ENCODE results near the gene SGTA. TPM values are rescaled to one million over a fixed set of nuclear protein-coding genes. Genes with fewer than 3 reads are reported as not detected.
A peak's percentile ranks its signal among the peaks of the same experiment; 100 is the strongest.

Gene SGTA
- total RNA-seq, 1 experiment from 2014 or later = 31.2 TPM

DNA sequence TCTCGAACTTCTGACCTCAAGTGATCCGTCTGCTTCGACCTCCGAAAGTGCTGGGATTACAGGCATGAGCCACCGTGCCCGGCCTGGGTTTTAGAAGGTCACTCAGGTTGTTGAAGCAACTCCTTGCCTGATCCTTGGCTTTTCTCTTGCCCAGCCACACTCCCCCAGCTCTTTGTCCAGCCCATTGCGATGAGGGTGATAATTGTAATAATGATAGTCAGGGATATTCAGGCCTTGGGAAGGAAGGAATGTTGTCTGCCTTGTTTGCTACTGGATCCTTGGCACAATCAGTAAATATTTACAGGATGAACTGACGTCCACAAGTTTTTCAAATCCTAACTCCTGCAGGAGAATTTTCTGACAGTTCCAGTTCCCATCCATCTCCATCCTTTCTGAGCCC, 4.0 kb upstream of the SGTA start:
- peak overlapping the region; percentile 95 for H3K27ac ChIP-seq (ENCODE audit: low read length)
- peak overlapping the region; percentile 62 for H3K4me3 ChIP-seq (ENCODE audit: low read length)
- H4K20me1 ChIP-seq (ENCODE audit: insufficient read depth, low read depth, low read length) = peaks cover 22% of the 10 kb centered on the region; the same call in 1 of the 2 replicates
- H3K9me2 ChIP-seq (replicated peaks; ENCODE audit: insufficient read depth, low read length) = no peaks in the 10 kb centered on the region
- peak overlapping the region; percentile 59 for H3K9ac ChIP-seq (ENCODE audit: low read length)
- no peak for DNase-seq
- no peaks in the 10 kb centered on the region for H3K27me3 ChIP-seq (ENCODE audit: low read length)
- H3K4me1 ChIP-seq (ENCODE audit: low read length) = peaks cover 79% of the 10 kb centered on the region
- H3K4me2 ChIP-seq (ENCODE audit: low read depth, low read length, poor library complexity, severe bottlenecking) = peak overlapping the region; percentile 83
- H2AFZ ChIP-seq (ENCODE audit: low read length) = no peak overlapping the region
- H3K36me3 ChIP-seq (ENCODE audit: insufficient read depth, low read length) = peaks cover 33% of the 10 kb centered on the region
- H3K79me2 ChIP-seq (ENCODE audit: low read length) = peaks cover 74% of the 10 kb centered on the region
- H3K9me3 ChIP-seq (ENCODE audit: low read length) = no peaks in the 10 kb centered on the region

DNA sequence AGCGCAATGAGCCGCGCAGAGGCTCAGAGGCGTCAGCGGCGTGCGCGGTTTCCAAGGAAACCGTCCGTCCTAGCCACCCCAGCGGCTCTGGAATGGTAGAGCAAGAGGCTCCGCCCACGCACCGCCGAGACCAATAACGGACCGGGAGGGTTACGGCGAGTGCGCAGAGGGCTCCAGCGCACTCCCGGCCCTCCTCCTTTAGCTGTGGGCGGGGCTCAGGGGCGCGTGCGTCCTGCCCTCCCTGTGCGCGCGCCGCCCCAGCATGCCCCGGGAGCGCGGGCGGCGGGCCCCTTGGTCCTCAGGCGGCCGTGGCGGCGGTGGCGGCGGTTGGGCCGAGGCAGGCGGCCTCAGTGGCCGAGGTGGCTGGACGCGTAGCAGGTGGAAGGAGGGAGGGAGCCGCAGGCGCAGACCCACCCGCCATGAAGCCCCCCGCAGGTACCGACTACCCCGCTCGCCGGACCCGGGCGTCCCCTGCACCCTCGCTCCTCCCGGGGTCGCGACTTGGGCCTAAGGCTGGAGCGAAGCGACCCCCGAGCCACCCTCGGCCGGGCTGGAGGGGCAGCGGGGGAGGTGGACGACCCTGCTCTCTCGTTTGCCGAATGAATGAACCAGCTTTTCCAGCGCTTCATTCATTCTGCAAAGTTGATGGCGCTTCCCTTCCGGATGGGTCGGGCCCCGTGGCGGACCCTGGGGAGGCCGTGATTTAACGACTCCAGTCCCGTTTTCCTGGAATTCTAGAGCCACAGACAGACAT, 2.3 kb upstream of the SGTA start, which contains the start of gene THOP1:
Gene THOP1, plus strand, starts transcription at position 260 of the 754 bp plus-strand sequence. Its CDS starts 160 bp downstream, at position 420.
- H2AFZ ChIP-seq (ENCODE audit: low read length) = no peak within 1 kb of the TSS
- H3K79me2 ChIP-seq (ENCODE audit: low read length) = peaks cover 74% of the 10 kb centered on the region
- peak; percentile 100 for DNase-seq
- peaks cover 18% of the 10 kb centered on the region; the same call in 1 of the 2 replicates for H3K36me3 ChIP-seq (ENCODE audit: insufficient read depth, low read length)
- H3K4me1 ChIP-seq (ENCODE audit: low read length) = peaks cover 79% of the 10 kb centered on the region
- H3K9me3 ChIP-seq (ENCODE audit: low read length) = no peaks in the 10 kb centered on the region
- H3K4me2 ChIP-seq (ENCODE audit: low read depth, low read length, poor library complexity, severe bottlenecking) = peak within 1 kb of the TSS; percentile 83
- H3K4me3 ChIP-seq (ENCODE audit: low read length) = peak within 1 kb of the TSS; percentile 98
- H3K27ac ChIP-seq (ENCODE audit: low read length) = peak within 1 kb of the TSS; percentile 95
- no peaks in the 10 kb centered on the region for H3K9me2 ChIP-seq (replicated peaks; ENCODE audit: insufficient read depth, low read length)
- H3K9ac ChIP-seq (ENCODE audit: low read length) = peak within 1 kb of the TSS; percentile 98
- peaks cover 33% of the 10 kb centered on the region for H4K20me1 ChIP-seq (ENCODE audit: insufficient read depth, low read depth, low read length)
- no peaks in the 10 kb centered on the region for H3K27me3 ChIP-seq (ENCODE audit: low read length)

DNA sequence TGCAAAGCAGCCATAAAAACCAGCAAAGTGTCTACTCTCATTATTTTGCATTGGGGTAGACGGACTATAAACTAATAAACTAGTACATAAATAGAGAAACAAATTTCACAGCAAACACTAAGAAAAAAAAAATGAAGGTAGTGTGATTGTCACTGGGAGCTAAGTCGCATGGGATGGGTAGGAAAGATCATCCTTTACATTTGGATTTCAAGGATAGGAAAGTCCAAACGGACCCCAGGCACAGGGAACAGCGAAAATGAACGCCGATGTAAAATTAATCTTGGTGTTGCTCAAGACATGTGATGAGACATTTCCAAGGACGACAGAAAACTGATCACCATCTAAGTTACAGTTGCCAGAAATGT, 690 bp upstream of the SGTA start:
- H3K9me3 ChIP-seq (ENCODE audit: low read length) = no peaks in the 10 kb centered on the region
- H3K9me2 ChIP-seq (replicated peaks; ENCODE audit: insufficient read depth, low read length) = no peaks in the 10 kb centered on the region
- peak overlapping the region; percentile 87; the same call in 1 of the 2 replicates for H3K4me3 ChIP-seq (ENCODE audit: low read length)
- H2AFZ ChIP-seq (ENCODE audit: low read length) = peak overlapping the region; percentile 19
- H3K4me1 ChIP-seq (ENCODE audit: low read length) = peaks cover 70% of the 10 kb centered on the region
- peaks cover 36% of the 10 kb centered on the region for H4K20me1 ChIP-seq (ENCODE audit: insufficient read depth, low read depth, low read length)
- peaks cover 75% of the 10 kb centered on the region for H3K79me2 ChIP-seq (ENCODE audit: low read length)
- H3K27ac ChIP-seq (ENCODE audit: low read length) = peak overlapping the region; percentile 42
- H3K36me3 ChIP-seq (ENCODE audit: insufficient read depth, low read length) = peaks cover 17% of the 10 kb centered on the region; the same call in 1 of the 2 replicates
- peak overlapping the region; percentile 55 for H3K4me2 ChIP-seq (ENCODE audit: low read depth, low read length, poor library complexity, severe bottlenecking)
- H3K27me3 ChIP-seq (ENCODE audit: low read length) = no peaks in the 10 kb centered on the region
- peak overlapping the region; percentile 44 for H3K9ac ChIP-seq (ENCODE audit: low read length)
- no peak for DNase-seq

DNA sequence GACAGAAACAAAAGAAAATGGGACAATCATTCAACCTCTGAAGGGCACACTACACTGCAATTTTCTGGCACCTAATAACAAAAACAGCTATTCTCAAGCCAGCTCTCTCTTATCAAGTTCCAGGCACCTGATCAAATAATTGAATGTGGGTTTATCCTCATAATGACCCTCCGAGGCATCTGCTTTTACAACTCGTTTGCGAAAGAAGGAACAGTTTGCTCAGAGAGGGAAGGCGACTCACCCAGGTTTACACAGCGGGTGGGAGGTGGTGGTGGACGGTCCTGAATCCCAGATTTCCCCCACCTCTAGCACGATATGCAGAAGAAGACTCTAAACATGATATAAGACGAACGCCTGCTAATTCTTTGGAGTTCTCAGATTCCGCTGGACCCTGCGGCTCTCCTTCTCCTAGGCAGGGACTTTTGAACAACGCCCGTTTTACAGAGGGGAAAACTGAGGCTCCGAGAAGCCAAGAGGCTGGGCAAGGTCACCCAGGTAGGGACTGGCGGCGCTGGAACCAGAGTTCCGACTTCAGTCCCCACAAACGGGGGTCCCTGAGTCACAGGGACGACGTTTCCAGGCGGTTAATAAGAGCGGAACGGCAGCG, 641 bp downstream of the SGTA start:
- no peak for DNase-seq
- no peak overlapping the region for H2AFZ ChIP-seq (ENCODE audit: low read length)
- peak overlapping the region; percentile 43 for H3K27ac ChIP-seq (ENCODE audit: low read length)
- H3K4me1 ChIP-seq (ENCODE audit: low read length) = peaks cover 61% of the 10 kb centered on the region
- H3K9me2 ChIP-seq (replicated peaks; ENCODE audit: insufficient read depth, low read length) = no peaks in the 10 kb centered on the region
- H3K9ac ChIP-seq (ENCODE audit: low read length) = peak overlapping the region; percentile 90
- H3K9me3 ChIP-seq (ENCODE audit: low read length) = no peaks in the 10 kb centered on the region
- peaks cover 78% of the 10 kb centered on the region for H3K79me2 ChIP-seq (ENCODE audit: low read length)
- peak overlapping the region; percentile 87 for H3K4me3 ChIP-seq (ENCODE audit: low read length)
- peaks cover 12% of the 10 kb centered on the region; the same call in 1 of the 2 replicates for H3K36me3 ChIP-seq (ENCODE audit: insufficient read depth, low read length)
- peaks cover 39% of the 10 kb centered on the region for H4K20me1 ChIP-seq (ENCODE audit: insufficient read depth, low read depth, low read length)
- peak overlapping the region; percentile 85 for H3K4me2 ChIP-seq (ENCODE audit: low read depth, low read length, poor library complexity, severe bottlenecking)
- no peaks in the 10 kb centered on the region for H3K27me3 ChIP-seq (ENCODE audit: low read length)

DNA sequence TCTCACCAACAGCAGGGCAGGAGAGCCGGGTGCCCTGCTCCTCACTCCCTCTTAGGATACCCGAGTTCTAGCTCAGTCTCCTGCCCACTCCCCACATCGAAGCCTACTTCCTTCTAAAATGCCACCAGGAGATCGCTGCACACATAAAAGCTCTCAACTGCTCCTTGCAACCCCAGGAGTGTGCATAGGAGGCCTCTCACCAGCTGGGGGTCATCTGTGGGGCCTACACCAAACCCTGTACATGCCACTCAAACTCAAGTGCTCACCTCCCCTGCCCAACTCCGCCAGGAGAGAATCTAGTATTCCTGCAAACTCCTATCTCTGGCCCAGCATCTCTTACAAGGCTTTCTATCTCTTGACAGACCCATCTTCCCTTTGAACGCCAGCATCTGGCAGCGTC, 2.8 kb downstream of the SGTA start:
- Histone ChIP-seq H3K4me1 (ENCODE audit: low read length) (peaks cover 55% of the 10 kb centered on the region), H3K9ac (ENCODE audit: low read length) (no peak overlapping the region), H2AFZ (ENCODE audit: low read length) (no peak overlapping the region), H3K9me2 (replicated peaks; ENCODE audit: insufficient read depth, low read length) (no peaks in the 10 kb centered on the region), H3K27me3 (ENCODE audit: low read length) (no peaks in the 10 kb centered on the region), H3K36me3 (ENCODE audit: insufficient read depth, low read length) (0 out of 2 replicates have a peak, but pooled peaks cover 7% of the 10 kb centered on the region), H3K4me3 (ENCODE audit: low read length) (no peak overlapping the region), H3K9me3 (ENCODE audit: low read length) (no peaks in the 10 kb centered on the region), H3K27ac (ENCODE audit: low read length) (no peak overlapping the region), H3K79me2 (ENCODE audit: low read length) (peaks cover 78% of the 10 kb centered on the region), H4K20me1 (ENCODE audit: insufficient read depth, low read depth, low read length) (peaks cover 47% of the 10 kb centered on the region), H3K4me2 (ENCODE audit: low read depth, low read length, poor library complexity, severe bottlenecking) (no peak overlapping the region)
- DNase-seq = no peak

DNA sequence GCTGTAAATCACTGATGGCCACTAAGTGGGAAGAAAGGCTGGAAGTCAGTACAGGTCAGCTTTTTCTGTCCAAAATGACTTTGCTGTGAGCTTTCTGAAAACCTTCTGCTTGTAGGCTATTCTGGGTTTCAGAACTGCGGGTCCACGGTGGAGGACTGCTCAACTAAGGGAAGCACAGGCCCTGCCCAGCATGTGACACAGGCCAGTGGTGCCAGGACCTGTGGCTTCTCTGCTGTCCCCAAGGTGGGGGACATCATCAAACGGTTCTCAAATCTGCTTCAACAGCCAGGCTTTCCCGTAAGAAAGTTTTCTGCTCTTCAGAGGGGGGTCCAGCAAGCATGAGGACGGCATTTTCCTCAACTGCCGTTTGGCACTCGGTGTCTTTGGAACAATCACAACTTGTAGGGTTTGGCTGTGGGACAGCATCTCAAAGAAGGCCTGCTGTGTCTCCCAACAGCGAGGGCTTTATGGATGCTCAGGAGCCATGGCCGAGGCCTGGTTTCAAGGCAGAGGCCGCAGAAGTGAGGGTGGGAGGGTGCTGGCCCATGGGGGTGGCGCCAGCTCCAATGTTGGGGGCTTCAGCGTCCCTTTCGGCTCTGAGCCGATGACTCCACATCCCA, 3.8 kb downstream of the SGTA start:
- Histone ChIP-seq H3K4me2 (ENCODE audit: low read depth, low read length, poor library complexity, severe bottlenecking) (no peak overlapping the region), H3K9me3 (ENCODE audit: low read length) (no peaks in the 10 kb centered on the region), H3K27ac (ENCODE audit: low read length) (no peak overlapping the region), H3K4me1 (ENCODE audit: low read length) (peaks cover 57% of the 10 kb centered on the region), H3K4me3 (ENCODE audit: low read length) (no peak overlapping the region), H3K27me3 (ENCODE audit: low read length) (no peaks in the 10 kb centered on the region), H4K20me1 (ENCODE audit: insufficient read depth, low read depth, low read length) (peaks cover 57% of the 10 kb centered on the region), H3K79me2 (ENCODE audit: low read length) (peaks cover 89% of the 10 kb centered on the region), H3K9me2 (replicated peaks; ENCODE audit: insufficient read depth, low read length) (no peaks in the 10 kb centered on the region), H3K36me3 (ENCODE audit: insufficient read depth, low read length) (0 out of 2 replicates have a peak, but pooled peaks cover 7% of the 10 kb centered on the region), H3K9ac (ENCODE audit: low read length) (no peak overlapping the region), H2AFZ (ENCODE audit: low read length) (no peak overlapping the region)
- DNase-seq = no peak

DNA sequence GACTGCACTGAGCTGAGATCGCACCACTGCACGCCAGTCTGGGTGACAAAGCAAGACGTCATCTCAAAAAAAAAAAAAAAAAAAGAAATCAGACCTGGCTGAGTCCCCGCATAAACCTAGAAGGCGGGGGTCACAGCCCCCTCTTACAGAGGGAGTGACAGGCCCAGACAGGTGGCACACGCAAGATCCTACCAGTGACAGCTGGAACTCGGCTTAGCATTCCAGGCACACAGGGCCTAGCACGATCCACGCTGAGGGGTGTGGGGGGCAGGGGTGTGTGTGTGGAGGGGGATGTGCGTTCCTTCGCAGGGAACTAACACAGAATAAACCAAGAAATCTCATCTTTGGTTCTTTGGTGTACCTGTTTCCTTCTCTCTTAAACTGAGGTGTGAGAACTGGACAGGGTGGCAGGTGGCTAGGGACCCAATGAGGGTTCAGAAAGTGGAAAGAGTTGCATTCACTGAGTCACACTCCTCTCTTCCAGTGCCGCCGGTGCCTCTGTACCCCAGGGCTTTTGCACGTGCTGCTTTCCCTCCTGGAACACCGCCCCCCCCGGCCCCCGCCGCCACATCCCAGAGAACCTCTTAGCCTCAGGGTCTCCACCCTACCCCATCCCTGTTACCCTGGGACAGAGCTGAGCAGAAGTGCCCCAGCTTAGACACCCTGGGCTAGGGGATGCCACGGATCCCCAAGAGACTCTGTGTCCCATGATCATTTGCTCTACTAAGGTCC, 5.0 kb downstream of the SGTA start:
- H3K4me2 ChIP-seq (ENCODE audit: low read depth, low read length, poor library complexity, severe bottlenecking) = no peak overlapping the region
- no peak overlapping the region for H3K9ac ChIP-seq (ENCODE audit: low read length)
- H3K79me2 ChIP-seq (ENCODE audit: low read length) = peaks cover 94% of the 10 kb centered on the region
- no peak overlapping the region for H3K27ac ChIP-seq (ENCODE audit: low read length)
- H3K9me3 ChIP-seq (ENCODE audit: low read length) = no peaks in the 10 kb centered on the region
- no peaks in the 10 kb centered on the region for H3K27me3 ChIP-seq (ENCODE audit: low read length)
- H2AFZ ChIP-seq (ENCODE audit: low read length) = no peak overlapping the region
- H4K20me1 ChIP-seq (ENCODE audit: insufficient read depth, low read depth, low read length) = peaks cover 62% of the 10 kb centered on the region
- H3K4me3 ChIP-seq (ENCODE audit: low read length) = no peak overlapping the region
- H3K36me3 ChIP-seq (ENCODE audit: insufficient read depth, low read length) = 0 out of 2 replicates have a peak, but pooled peaks cover 7% of the 10 kb centered on the region
- peaks cover 54% of the 10 kb centered on the region for H3K4me1 ChIP-seq (ENCODE audit: low read length)
- no peak for DNase-seq
- no peaks in the 10 kb centered on the region for H3K9me2 ChIP-seq (replicated peaks; ENCODE audit: insufficient read depth, low read length)
